Ishikawa (cell line): ENCODE data around the gene NAT10.

Experiments used
- CEBPB ChIP-seq: IDR thresholded peaks from 2 replicates; pipeline ENCODE4 v1.6.1; 2012
- CREB1 ChIP-seq: IDR thresholded peaks from 2 replicates; pipeline ENCODE4 v1.6.1; 2012; ENCODE audit warnings: low read depth
- EGR1 ChIP-seq: IDR thresholded peaks from 2 replicates; pipeline ENCODE4 v1.6.1; 2012
- EP300 ChIP-seq: IDR thresholded peaks from 2 replicates; pipeline ENCODE4 v1.6.1; 2012; ENCODE audit warnings: borderline replicate concordance
- FOXM1 ChIP-seq: IDR thresholded peaks from 2 replicates; pipeline ENCODE4 v1.6.1; 2012; ENCODE audit warnings: low read depth, borderline replicate concordance
- NFIC ChIP-seq: IDR thresholded peaks from 2 replicates; pipeline ENCODE4 v1.6.1; 2012
- RAD21 ChIP-seq: IDR thresholded peaks from 2 replicates; pipeline ENCODE4 v1.6.1; 2012; ENCODE audit warnings: low read depth
- REST ChIP-seq: IDR thresholded peaks from 2 replicates; pipeline ENCODE4 v1.6.1; 2012; ENCODE audit warnings: low read depth, mild to moderate bottlenecking
- TAF1 ChIP-seq: IDR thresholded peaks from 2 replicates; pipeline ENCODE4 v1.6.1; 2012; ENCODE audit warnings: low read depth, mild to moderate bottlenecking
- TCF12 ChIP-seq: IDR thresholded peaks from 2 replicates; pipeline ENCODE4 v1.6.1; 2012; ENCODE audit warnings: low read depth
- TEAD4 ChIP-seq: IDR thresholded peaks from 2 replicates; pipeline ENCODE4 v1.6.1; 2012
- USF1 ChIP-seq: IDR thresholded peaks from 2 replicates; pipeline ENCODE4 v1.6.1; 2012
- YY1 ChIP-seq: IDR thresholded peaks from 2 replicates; pipeline ENCODE4 v1.6.1; 2012; ENCODE audit warnings: low read depth
- ZBTB7A ChIP-seq: IDR thresholded peaks from 2 replicates; pipeline ENCODE4 v1.6.1; 2012; ENCODE audit warnings: low read depth
- TF ChIP-seq, protein P1 (sequence below): IDR thresholded peaks from 2 replicates; pipeline ENCODE4 v1.6.1; 2012

Gene NAT10

DNA sequence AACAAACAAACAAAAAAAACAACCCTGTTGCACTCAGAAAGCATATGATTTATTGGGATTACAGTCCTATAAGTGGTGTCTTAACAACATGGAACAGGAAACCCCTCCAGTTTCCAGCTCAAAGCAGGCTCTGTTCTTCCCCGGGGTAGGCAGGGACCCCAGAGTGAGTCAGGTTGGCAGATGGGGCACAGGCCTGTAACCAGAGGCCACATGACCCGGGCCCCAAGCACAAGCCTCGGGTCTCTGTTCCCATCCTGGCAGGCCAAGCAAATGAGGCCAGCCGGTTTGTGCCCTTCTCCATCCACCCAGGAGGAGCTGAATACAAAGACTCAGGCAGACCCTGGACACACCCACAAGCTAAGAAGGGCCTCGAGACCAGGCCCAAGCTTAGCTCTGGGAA, 75.8 kb downstream of the NAT10 start:
- no peak for TF ChIP-seq REST
- no peak for TF ChIP-seq YY1
- TF ChIP-seq ZBTB7A = no peak
- TF ChIP-seq USF1 = no peak
- no peak for TF ChIP-seq TEAD4
- no peak for TF ChIP-seq TAF1
- no peak for TF ChIP-seq CREB1
- no peak for TF ChIP-seq FOXM1

DNA sequence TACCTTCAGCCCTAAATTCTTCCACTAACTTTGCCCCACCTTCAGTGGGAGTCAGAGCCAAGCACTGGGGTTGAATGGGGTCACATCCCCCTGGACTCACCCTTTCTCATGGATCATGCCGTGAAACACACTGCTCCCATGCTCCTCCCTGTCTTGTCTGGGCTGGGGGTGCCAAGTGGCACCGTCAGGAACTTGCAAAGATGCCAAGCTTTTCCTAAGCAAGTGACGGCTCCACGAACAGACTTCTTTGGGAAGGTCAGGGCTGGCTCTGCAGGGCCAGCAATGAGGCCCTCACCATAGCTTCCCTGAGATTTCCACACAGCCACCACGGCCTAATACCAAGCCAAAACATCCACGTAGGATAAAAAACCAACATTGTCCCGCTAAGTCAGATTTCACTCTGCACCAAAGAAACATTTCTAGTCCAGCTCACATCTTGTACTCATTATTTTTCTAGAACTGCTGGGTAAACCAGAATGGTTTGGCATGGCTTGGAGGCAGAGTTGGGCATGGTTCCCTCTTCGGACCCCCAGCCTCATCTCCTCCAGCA, 76.5 kb downstream of the NAT10 start:
- TF ChIP-seq, protein P1, sequence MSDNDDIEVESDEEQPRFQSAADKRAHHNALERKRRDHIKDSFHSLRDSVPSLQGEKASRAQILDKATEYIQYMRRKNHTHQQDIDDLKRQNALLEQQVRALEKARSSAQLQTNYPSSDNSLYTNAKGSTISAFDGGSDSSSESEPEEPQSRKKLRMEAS = no peak
- no peak for TF ChIP-seq TAF1
- TF ChIP-seq FOXM1 = no peak
- no peak for TF ChIP-seq NFIC
- TF ChIP-seq USF1 = no peak
- no peak for TF ChIP-seq EGR1

- TF ChIP-seq EGR1 (no peak), CREB1 (no peak), NFIC (no peak), USF1 (no peak), TEAD4 (no peak), TAF1 (no peak), CEBPB (no peak), FOXM1 (no peak), EP300 (no peak), YY1 (no peak), RAD21 (no peak)
These were observed 77.0 kb downstream of the NAT10 start for GRCh38 chr11:34182425-34182824.

DNA sequence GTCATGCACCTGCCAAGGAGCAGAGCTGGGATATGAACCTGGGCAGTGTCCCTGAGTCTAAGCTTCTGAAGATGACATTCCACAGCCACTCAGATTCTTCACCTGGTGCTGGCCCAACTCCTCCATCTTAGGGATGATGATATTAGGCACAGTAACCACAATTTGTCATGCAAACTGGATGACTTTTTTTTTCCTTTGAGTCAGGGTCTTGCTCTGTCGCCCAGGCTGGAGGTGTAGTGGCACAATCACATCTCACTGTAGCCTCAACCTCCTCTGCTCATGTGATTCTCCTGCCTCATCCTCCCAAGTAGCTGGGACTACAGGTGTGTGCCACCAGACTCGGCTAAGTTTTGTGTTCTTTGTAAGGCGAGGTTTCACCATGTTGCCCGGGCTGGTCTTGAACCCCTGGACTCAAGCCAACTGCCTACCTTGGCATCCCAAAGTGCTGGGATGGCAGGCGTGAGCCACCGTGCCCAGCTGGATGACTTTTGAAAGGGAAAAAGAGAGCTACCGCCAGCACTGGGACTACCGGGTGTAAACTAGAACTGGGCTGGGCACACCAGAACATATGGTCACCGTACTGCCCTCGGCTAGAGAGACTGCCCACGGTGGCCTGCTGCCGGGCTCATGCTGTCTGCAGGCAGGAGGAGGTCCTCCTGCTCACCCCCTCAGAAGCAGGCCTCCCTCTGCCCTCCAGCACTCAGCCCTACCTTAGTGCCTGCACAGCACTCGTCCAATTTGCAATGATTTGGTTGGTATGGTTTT, 77.7 kb downstream of the NAT10 start:
- TF ChIP-seq TCF12 = no peak

DNA sequence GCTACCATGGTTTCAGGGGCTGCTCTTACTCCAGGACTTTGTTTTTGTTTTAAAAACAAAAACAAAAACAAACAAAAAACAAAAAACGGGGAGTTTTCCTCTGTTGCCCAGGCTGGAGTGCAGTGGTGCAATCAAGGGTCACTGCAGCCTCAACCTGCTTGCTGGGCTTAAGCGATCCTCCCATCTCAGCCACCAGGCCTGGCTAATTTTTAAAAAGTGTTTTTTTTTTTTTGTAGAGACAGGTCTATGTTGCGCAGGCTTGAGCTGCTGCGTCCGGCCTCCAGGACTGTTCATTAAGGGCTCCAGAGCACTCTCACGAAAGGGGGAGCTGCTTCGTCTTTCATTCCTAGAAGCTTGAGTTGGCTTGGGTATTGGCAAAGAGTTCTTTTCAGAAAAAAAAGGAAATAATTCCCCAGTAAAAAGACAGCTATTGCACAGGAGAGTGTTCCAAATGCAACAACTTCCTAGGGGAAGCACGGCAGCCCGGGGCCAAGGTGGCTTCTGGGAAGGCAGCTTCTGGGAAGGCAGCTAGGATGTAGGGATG, 78.5 kb downstream of the NAT10 start:
- TF ChIP-seq USF1 = no peak
- no peak for TF ChIP-seq YY1
- TF ChIP-seq ZBTB7A = no peak
- TF ChIP-seq RAD21 = no peak
- TF ChIP-seq CREB1 = no peak
- TF ChIP-seq TEAD4 = no peak
- no peak for TF ChIP-seq REST
- no peak for TF ChIP-seq FOXM1
- no peak for TF ChIP-seq NFIC
- no peak for TF ChIP-seq TCF12
- TF ChIP-seq, protein P1 = no peak
- TF ChIP-seq TAF1 = no peak
- no peak for TF ChIP-seq EP300
- no peak for TF ChIP-seq CEBPB
- TF ChIP-seq EGR1 = no peak
